MM.1S (cell line): ENCODE measurements around the gene CLEC3B.

ENCODE experiments used
- DNase-seq: peaks from one replicate; pipeline ENCODE4 v3.0.0-alpha.2; 2015
- H2AFZ ChIP-seq: fragments of 300-600 bp; sonication (generic); 2 replicates; pipeline ENCODE4 v1.6.0; 2016; ENCODE audit warnings: antibody characterized with exemption, low read length
- H3F3A ChIP-seq: fragments of 300-600 bp; sonication (generic); 2 replicates; pipeline ENCODE4 v1.6.1; 2016; ENCODE audit warnings: mild to moderate bottlenecking, antibody characterized with exemption, low read length, moderate library complexity, mixed read lengths; ENCODE audit not compliant: insufficient read depth
- H3K27ac ChIP-seq: fragments of 300-600 bp; sonication (generic); 2 replicates; pipeline ENCODE4 v1.5.1; 2016; ENCODE audit warnings: mild to moderate bottlenecking, low read length
- H3K27me3 ChIP-seq: fragments of 300-600 bp; sonication (generic); replicated peaks from 2 replicates; pipeline ENCODE4 v1.6.0; 2016; ENCODE audit warnings: low read length; ENCODE audit not compliant: insufficient read depth
- H3K36me3 ChIP-seq: fragments of 300-600 bp; sonication (generic); replicated peaks from 2 replicates; pipeline ENCODE4 v1.6.1; 2016; ENCODE audit warnings: mild to moderate bottlenecking, low read length, mixed read lengths; ENCODE audit not compliant: insufficient read depth
- H3K4me1 ChIP-seq: fragments of 300-600 bp; sonication (generic); 2 replicates; pipeline ENCODE4 v1.6.1; 2016; ENCODE audit warnings: low read length, mixed read lengths
- H3K4me2 ChIP-seq: fragments of 300-600 bp; sonication (generic); 2 replicates; pipeline ENCODE4 v1.6.0; 2016; ENCODE audit warnings: low read depth, low read length
- H3K4me3 ChIP-seq: fragments of 300-600 bp; sonication (generic); 2 replicates; pipeline ENCODE4 v1.5.1; 2016; ENCODE audit warnings: low read length, mixed read lengths
- H3K79me2 ChIP-seq: fragments of 300-600 bp; sonication (generic); 2 replicates; pipeline ENCODE4 v1.6.1; 2016; ENCODE audit warnings: mixed run types, low read length, mixed read lengths
- H3K9ac ChIP-seq: fragments of 300-600 bp; sonication (generic); 2 replicates; pipeline ENCODE4 v1.6.1; 2016; ENCODE audit warnings: low read length, mixed read lengths
- H3K9me2 ChIP-seq: fragments of 300-600 bp; sonication (generic); replicated peaks from 2 replicates; pipeline ENCODE4 v1.6.1; 2016; ENCODE audit warnings: mild to moderate bottlenecking, low read length, mixed read lengths; ENCODE audit not compliant: insufficient read depth
- H3K9me3 ChIP-seq: fragments of 300-600 bp; sonication (generic); replicated peaks from 2 replicates; pipeline ENCODE4 v1.6.1; 2016; ENCODE audit warnings: mild to moderate bottlenecking, low read length, mixed read lengths; ENCODE audit not compliant: insufficient read depth
- H4K20me1 ChIP-seq: fragments of 300-600 bp; sonication (generic); 2 replicates; pipeline ENCODE4 v1.6.1; 2016; ENCODE audit warnings: mild to moderate bottlenecking, low read length, moderate library complexity, mixed read lengths; ENCODE audit not compliant: insufficient read depth
- EZH2 ChIP-seq: fragments of 300-600 bp; sonication (generic); optimal IDR thresholded peaks from 2 replicates; pipeline ENCODE3; 2017; ENCODE audit warnings: low read depth, mild to moderate bottlenecking, antibody characterized with exemption, low read length, mixed read lengths
- EZH2phosphoT487 ChIP-seq: fragments of 300-600 bp; sonication (generic); IDR thresholded peaks from 2 replicates; pipeline ENCODE4 v1.6.1; 2018; ENCODE audit warnings: antibody characterized with exemption, low read length
- TF ChIP-seq, protein P1 (sequence below): fragments of 300-600 bp; sonication (generic); IDR thresholded peaks from 2 replicates; pipeline ENCODE4 v1.5.1; 2016; ENCODE audit warnings: antibody characterized with exemption, low read length, mixed read lengths

The CLEC3B gene

DNA sequence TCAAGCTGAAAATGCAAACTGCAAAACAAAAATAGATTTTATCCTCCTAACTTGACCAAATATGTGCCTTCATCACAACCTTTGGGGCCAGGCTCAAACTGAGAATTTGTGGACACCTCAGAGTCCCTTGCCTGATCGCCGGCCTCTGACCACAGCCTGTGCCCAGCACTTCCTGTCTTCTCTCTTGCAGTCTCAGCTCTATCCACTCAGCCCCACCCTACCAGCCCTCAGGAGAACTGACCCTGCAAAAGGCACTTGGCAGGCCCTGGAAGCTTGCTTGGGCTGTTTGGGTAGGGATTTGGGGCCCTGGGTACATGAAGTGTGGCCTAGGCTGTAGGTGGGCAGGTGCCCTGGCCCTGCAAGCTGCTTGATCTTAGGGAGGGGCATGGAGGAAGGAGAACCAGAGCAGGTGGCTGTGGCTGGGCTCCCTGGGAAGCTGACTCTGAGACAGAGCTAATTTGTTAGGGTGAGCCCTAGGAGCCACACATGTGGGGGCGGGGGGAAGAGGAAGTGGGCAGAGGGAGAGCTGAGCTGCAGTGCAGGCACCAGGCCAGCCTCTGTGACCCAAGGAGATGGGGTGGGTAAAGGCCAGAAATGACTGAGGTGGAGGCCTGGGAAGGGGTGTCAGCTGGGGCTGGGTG, 8.6 kb downstream of the CLEC3B start:
- peak overlapping the region; percentile 73 for H3K4me2 ChIP-seq
- H3K9me2 ChIP-seq, result no peaks in the 10 kb centered on the region
- TF ChIP-seq EZH2 (no peak), EZH2phosphoT487 (no peak)
- TF ChIP-seq, protein P1, sequence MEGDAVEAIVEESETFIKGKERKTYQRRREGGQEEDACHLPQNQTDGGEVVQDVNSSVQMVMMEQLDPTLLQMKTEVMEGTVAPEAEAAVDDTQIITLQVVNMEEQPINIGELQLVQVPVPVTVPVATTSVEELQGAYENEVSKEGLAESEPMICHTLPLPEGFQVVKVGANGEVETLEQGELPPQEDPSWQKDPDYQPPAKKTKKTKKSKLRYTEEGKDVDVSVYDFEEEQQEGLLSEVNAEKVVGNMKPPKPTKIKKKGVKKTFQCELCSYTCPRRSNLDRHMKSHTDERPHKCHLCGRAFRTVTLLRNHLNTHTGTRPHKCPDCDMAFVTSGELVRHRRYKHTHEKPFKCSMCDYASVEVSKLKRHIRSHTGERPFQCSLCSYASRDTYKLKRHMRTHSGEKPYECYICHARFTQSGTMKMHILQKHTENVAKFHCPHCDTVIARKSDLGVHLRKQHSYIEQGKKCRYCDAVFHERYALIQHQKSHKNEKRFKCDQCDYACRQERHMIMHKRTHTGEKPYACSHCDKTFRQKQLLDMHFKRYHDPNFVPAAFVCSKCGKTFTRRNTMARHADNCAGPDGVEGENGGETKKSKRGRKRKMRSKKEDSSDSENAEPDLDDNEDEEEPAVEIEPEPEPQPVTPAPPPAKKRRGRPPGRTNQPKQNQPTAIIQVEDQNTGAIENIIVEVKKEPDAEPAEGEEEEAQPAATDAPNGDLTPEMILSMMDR, result no peak
- no peaks in the 10 kb centered on the region for H3K9me3 ChIP-seq
- H3F3A ChIP-seq, result peaks cover 13% of the 10 kb centered on the region
- H4K20me1 ChIP-seq, result no peaks in the 10 kb centered on the region
- DNase-seq, result peak; percentile 80
- H3K27me3 ChIP-seq, result no peaks in the 10 kb centered on the region
- no peaks in the 10 kb centered on the region for H3K36me3 ChIP-seq
- H2AFZ ChIP-seq, result peak overlapping the region; percentile 79
- peak overlapping the region; percentile 48; the same call in 1 of the 2 replicates for H3K9ac ChIP-seq
- peaks cover 24% of the 10 kb centered on the region for H3K4me1 ChIP-seq
- peak overlapping the region; percentile 84 for H3K27ac ChIP-seq
- peak overlapping the region; percentile 39 for H3K4me3 ChIP-seq
- no peaks in the 10 kb centered on the region for H3K79me2 ChIP-seq

DNA sequence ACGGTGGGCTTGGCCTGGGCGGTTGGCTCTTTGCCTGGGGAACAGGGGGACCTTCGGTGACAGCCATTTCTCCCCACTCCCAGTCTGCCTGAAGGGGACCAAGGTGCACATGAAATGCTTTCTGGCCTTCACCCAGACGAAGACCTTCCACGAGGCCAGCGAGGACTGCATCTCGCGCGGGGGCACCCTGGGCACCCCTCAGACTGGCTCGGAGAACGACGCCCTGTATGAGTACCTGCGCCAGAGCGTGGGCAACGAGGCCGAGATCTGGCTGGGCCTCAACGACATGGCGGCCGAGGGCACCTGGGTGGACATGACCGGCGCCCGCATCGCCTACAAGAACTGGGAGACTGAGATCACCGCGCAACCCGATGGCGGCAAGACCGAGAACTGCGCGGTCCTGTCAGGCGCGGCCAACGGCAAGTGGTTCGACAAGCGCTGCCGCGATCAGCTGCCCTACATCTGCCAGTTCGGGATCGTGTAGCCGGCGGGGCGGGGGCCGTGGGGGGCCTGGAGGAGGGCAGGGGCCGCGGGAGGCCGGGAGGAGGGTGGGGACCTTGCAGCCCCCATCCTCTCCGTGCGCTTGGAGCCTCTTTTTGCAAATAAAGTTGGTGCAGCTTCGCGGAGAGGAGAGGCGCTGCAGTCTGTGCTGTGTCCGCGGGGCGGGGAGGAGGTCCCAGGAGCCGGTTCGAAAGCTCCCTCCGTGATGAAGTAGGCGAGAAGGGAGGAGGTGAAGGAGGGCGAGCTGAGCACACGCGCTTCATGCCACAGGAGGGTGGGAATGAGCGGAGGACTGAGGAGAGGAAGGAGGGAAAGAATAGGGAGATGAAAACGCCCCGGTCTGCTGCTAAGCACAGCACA, 9.6 kb downstream of the CLEC3B start:
- Histone ChIP-seq H2AFZ (peak overlapping the region; percentile 79), H3K9ac (peak overlapping the region; percentile 48; the same call in 1 of the 2 replicates), H3K4me3 (peak overlapping the region; percentile 39), H3F3A (peaks cover 13% of the 10 kb centered on the region), H3K79me2 (no peaks in the 10 kb centered on the region), H3K4me1 (peaks cover 29% of the 10 kb centered on the region), H3K9me2 (no peaks in the 10 kb centered on the region), H3K9me3 (no peaks in the 10 kb centered on the region), H3K27ac (peak overlapping the region; percentile 84), H3K4me2 (peak overlapping the region; percentile 73), H3K27me3 (no peaks in the 10 kb centered on the region), H3K36me3 (no peaks in the 10 kb centered on the region), H4K20me1 (no peaks in the 10 kb centered on the region)
- DNase-seq, result no peak
- TF ChIP-seq EZH2 (no peak), EZH2phosphoT487 (no peak)
- TF ChIP-seq, protein P1, result no peak

DNA sequence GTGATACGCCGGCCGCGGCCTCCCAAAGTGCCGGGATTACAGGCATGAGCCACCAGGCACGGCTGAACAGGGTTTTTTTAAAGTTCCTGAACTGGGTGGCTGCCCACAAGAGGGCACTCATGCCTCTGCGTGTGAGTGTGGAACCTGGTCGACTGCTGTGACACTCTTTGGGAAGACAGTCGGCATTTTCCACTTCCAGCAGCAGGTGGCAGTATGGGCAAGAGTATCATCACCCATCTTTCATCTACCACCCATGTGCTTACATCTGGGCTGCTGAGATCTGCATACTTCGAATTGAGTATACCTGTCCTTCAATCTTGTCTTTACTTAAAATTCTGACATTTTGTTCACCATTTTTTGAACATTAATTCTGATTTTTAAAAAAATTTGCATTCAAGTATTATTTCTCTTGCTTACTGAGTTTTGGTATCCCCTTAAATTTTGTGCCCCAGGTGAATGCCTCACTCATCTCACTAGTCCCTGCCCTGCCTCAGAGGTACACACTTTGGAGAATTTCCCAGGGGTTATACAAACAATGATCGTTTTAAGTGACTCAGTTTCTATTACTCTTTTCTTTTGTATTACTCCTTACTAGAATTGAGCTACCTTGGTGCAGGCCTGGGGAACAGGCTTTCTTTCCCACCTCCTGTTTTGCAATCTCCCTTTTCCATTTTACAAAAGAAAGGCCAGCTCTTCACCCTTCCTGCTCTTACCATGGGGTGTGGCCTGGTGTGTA, 11.8 kb downstream of the CLEC3B start:
- Histone ChIP-seq H3K9me3 (no peaks in the 10 kb centered on the region), H3K4me2 (no peak overlapping the region), H3K27ac (no peak overlapping the region), H3K9ac (no peak overlapping the region), H3K79me2 (no peaks in the 10 kb centered on the region), H3K4me3 (no peak overlapping the region), H3F3A (peaks cover 22% of the 10 kb centered on the region), H4K20me1 (no peaks in the 10 kb centered on the region), H3K4me1 (peaks cover 47% of the 10 kb centered on the region), H3K9me2 (no peaks in the 10 kb centered on the region), H3K27me3 (no peaks in the 10 kb centered on the region), H2AFZ (no peak overlapping the region), H3K36me3 (no peaks in the 10 kb centered on the region)
- peak; percentile 95 for DNase-seq
- TF ChIP-seq EZH2, result no peak
- no peak for TF ChIP-seq EZH2phosphoT487
- TF ChIP-seq, protein P1, result peak; percentile 94
